ENCODE results near the gene BAHCC1.

DNA sequence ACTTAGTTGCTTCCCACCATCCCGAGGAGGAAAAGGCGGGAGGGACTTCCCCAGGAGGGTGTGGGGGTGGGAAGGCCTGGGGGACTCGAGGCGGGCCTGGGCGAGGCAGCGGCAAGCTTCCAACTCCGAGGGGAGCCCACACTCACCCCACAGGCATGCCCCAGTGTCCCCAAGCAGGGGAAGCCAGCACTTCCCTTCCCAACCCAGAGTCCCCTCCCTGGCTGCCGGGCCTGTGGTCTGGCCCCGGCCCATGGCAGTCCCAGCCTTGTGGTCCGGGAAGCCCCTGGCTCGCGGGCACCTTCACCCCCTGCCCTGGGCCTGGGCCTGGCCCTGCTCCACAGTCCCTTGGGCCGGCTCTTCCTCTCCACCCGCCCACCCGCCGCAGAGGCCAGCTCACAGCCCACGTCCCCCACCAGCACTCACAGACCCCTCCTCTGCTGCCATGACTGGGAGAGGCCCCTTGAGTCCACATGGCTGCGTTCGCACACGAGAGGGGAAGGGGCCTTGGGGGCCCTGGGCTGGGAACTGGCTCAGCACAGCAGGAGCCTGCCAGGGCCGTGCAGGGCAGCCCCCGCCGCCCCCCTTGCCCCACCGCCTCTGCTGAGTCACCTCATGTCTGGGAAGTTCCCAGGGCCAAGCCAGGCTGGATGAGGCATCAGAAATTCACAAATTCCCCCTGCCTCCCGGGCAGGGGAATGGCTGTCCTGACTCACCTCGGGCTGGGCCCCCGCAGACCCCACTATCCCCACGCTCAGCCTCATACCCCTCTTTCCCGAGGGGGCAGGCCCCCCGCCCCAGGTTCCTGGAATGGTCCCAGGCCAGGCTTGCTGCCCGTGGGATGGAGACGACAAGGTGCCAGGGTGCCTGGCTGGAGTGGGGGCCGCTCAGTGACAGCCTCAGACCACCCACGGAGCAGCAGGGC lies 27.8 kb downstream of the BAHCC1 start:
- TF ChIP-seq, protein P1, sequence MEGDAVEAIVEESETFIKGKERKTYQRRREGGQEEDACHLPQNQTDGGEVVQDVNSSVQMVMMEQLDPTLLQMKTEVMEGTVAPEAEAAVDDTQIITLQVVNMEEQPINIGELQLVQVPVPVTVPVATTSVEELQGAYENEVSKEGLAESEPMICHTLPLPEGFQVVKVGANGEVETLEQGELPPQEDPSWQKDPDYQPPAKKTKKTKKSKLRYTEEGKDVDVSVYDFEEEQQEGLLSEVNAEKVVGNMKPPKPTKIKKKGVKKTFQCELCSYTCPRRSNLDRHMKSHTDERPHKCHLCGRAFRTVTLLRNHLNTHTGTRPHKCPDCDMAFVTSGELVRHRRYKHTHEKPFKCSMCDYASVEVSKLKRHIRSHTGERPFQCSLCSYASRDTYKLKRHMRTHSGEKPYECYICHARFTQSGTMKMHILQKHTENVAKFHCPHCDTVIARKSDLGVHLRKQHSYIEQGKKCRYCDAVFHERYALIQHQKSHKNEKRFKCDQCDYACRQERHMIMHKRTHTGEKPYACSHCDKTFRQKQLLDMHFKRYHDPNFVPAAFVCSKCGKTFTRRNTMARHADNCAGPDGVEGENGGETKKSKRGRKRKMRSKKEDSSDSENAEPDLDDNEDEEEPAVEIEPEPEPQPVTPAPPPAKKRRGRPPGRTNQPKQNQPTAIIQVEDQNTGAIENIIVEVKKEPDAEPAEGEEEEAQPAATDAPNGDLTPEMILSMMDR (conservative IDR thresholded peaks at IDR 0.05; ENCODE audit: low read depth, low read length): no peak
- TF ChIP-seq POLR2A (IDR thresholded peaks at IDR 0.05; ENCODE audit: low read depth, low read length) (peak; percentile 83; the same call in 1 of the 2 replicates), CHD1 (IDR thresholded peaks at IDR 0.05; ENCODE audit: low read depth, low read length) (0 out of 2 replicates have a peak, but pooled peaks have one; percentile 51), FOS (IDR thresholded peaks at IDR 0.05; ENCODE audit: low read depth, low read length) (peak; percentile 93), NFE2L2 (IDR thresholded peaks at IDR 0.05; ENCODE audit: low read depth, low read length) (peak; percentile 91), MAZ (IDR thresholded peaks at IDR 0.05; ENCODE audit: borderline replicate concordance, low read depth, low read length) (peak; percentile 75), RCOR1 (IDR thresholded peaks at IDR 0.05; ENCODE audit: insufficient replicate concordance, low read length) (no peak), RFX5 (IDR thresholded peaks at IDR 0.05; ENCODE audit: low read depth, low read length) (no peak), BHLHE40 (IDR thresholded peaks at IDR 0.05; ENCODE audit: low read depth, low read length) (peak; percentile 13), MXI1 (IDR thresholded peaks at IDR 0.05; ENCODE audit: borderline replicate concordance, low read depth, low read length) (no peak; the same call in 1 of the 2 replicates), RAD21 (IDR thresholded peaks at IDR 0.05; ENCODE audit: low read length) (no peak; the same call in 1 of the 2 replicates), SMC3 (IDR thresholded peaks at IDR 0.05; ENCODE audit: low read depth, low read length) (no peak; the same call in 1 of the 2 replicates)
- TF ChIP-seq, protein P2, sequence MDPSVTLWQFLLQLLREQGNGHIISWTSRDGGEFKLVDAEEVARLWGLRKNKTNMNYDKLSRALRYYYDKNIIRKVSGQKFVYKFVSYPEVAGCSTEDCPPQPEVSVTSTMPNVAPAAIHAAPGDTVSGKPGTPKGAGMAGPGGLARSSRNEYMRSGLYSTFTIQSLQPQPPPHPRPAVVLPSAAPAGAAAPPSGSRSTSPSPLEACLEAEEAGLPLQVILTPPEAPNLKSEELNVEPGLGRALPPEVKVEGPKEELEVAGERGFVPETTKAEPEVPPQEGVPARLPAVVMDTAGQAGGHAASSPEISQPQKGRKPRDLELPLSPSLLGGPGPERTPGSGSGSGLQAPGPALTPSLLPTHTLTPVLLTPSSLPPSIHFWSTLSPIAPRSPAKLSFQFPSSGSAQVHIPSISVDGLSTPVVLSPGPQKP (IDR thresholded peaks at IDR 0.05; ENCODE audit: borderline replicate concordance, low read depth, low read length): no peak
- TF ChIP-seq, protein P3, sequence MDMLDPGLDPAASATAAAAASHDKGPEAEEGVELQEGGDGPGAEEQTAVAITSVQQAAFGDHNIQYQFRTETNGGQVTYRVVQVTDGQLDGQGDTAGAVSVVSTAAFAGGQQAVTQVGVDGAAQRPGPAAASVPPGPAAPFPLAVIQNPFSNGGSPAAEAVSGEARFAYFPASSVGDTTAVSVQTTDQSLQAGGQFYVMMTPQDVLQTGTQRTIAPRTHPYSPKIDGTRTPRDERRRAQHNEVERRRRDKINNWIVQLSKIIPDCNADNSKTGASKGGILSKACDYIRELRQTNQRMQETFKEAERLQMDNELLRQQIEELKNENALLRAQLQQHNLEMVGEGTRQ (IDR thresholded peaks at IDR 0.05; ENCODE audit: low read depth, low read length): no peak
